GM19099 (cell line): ENCODE measurements around the gene CNPPD1.

Experiments used
- POLR2A ChIP-seq: IDR thresholded peaks from 3 replicates; pipeline ENCODE4 v1.6.1; 2011; ENCODE audit warnings: low read depth; ENCODE audit not compliant: insufficient read length; ENCODE audit errors: extremely low read depth

CNPPD1 gene

GRCh38 chr2:219158025-219158424 is 18.7 kb downstream of the CNPPD1 start:
- no peak for TF ChIP-seq POLR2A

- TF ChIP-seq POLR2A = no peak
Measured at GRCh38 chr2:219157396-219157795, 19.3 kb downstream of the CNPPD1 start.

GRCh38 chr2:219155054-219155644 is 21.6 kb downstream of the CNPPD1 start:
- TF ChIP-seq POLR2A = no peak

- TF ChIP-seq POLR2A = no peak
Measured at GRCh38 chr2:219149667-219150066, 27.1 kb downstream of the CNPPD1 start.

- TF ChIP-seq POLR2A = no peak
Measured at GRCh38 chr2:219142329-219142728, 34.4 kb downstream of the CNPPD1 start.

- TF ChIP-seq POLR2A = no peak
Measured at GRCh38 chr2:219140722-219141121, 36.0 kb downstream of the CNPPD1 start.

GRCh38 chr2:219133976-219134375 is 42.7 kb downstream of the CNPPD1 start:
- TF ChIP-seq POLR2A = no peak

- TF ChIP-seq POLR2A = no peak
Measured at GRCh38 chr2:219131744-219132143, 45.0 kb downstream of the CNPPD1 start.

GRCh38 chr2:219131327-219131726 is 45.4 kb downstream of the CNPPD1 start:
- no peak for TF ChIP-seq POLR2A

- TF ChIP-seq POLR2A = no peak
Measured at GRCh38 chr2:219129589-219129988, 47.1 kb downstream of the CNPPD1 start.

- TF ChIP-seq POLR2A = no peak
Measured at GRCh38 chr2:219128396-219128795, 48.3 kb downstream of the CNPPD1 start.

- no peak for TF ChIP-seq POLR2A
Measured at GRCh38 chr2:219127037-219127635, 49.6 kb downstream of the CNPPD1 start.

GRCh38 chr2:219126555-219126954 is 50.2 kb downstream of the CNPPD1 start:
- TF ChIP-seq POLR2A = no peak

- no peak for TF ChIP-seq POLR2A
Measured at GRCh38 chr2:219125886-219126270, 50.8 kb downstream of the CNPPD1 start.

GRCh38 chr2:219125225-219125885 is 51.4 kb downstream of the CNPPD1 start:
- no peak for TF ChIP-seq POLR2A

GRCh38 chr2:219124381-219125110 is 52.2 kb downstream of the CNPPD1 start:
- TF ChIP-seq POLR2A = no peak

- TF ChIP-seq POLR2A = no peak
Measured at GRCh38 chr2:219123356-219124135, 53.2 kb downstream of the CNPPD1 start.
